NK-92 (cell line): ENCODE data around the gene MFAP4.

ENCODE experiments used
- DNase-seq: peaks from one replicate; lab custom pipeline; 2025; ENCODE audit not compliant: unreplicated experiment; lab: John Stamatoyannopoulos, UW

MFAP4 gene

GRCh38 chr17:19338031-19338990 is 48.7 kb downstream of the MFAP4 start:
- no peak for DNase-seq

GRCh38 chr17:19337712-19338023 is 49.3 kb downstream of the MFAP4 start:
- no peak for DNase-seq

- DNase-seq: no peak
Observed at GRCh38 chr17:19336938-19337711, 49.9 kb downstream of the MFAP4 start.

DNA sequence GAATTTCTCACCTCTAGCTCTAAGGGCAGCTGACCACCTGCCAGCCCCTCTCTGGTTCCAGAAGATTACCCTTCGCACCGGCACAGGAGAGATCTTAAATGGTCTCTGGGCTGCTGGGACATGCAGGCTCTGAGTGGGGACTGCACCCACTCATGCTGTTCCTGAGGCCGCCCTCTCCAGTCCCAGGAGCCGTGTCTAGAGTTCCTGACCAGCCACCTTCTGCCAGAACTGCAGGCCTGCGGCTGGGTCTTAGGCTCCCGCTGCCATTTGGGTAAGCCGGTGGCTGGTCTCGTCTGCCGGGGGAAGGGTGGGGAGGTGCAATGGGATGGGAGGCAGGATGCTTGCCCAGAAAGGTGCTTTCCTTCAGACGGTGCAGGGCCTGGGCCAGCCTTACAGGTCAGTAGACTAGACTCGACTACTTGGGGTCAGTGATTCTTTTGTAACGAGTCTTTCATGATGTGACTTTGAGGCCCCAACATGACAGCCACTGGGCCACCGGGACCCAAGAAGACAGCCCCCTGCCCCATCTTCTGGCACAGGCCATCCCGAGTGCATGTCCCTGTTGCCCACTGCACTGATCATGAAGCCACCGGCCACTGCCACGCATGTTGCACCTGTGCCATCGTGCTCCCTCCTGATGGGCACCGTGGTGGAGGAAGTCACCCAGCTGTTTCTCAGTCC is 50.9 kb downstream of the MFAP4 start:
- DNase-seq: no peak

GRCh38 chr17:19334331-19334730 is 52.7 kb downstream of the MFAP4 start:
- DNase-seq: no peak

- DNase-seq: no peak
Observed at GRCh38 chr17:19333736-19334290, 53.2 kb downstream of the MFAP4 start.
